ENCODE measurements around the gene TICRR.

DNA sequence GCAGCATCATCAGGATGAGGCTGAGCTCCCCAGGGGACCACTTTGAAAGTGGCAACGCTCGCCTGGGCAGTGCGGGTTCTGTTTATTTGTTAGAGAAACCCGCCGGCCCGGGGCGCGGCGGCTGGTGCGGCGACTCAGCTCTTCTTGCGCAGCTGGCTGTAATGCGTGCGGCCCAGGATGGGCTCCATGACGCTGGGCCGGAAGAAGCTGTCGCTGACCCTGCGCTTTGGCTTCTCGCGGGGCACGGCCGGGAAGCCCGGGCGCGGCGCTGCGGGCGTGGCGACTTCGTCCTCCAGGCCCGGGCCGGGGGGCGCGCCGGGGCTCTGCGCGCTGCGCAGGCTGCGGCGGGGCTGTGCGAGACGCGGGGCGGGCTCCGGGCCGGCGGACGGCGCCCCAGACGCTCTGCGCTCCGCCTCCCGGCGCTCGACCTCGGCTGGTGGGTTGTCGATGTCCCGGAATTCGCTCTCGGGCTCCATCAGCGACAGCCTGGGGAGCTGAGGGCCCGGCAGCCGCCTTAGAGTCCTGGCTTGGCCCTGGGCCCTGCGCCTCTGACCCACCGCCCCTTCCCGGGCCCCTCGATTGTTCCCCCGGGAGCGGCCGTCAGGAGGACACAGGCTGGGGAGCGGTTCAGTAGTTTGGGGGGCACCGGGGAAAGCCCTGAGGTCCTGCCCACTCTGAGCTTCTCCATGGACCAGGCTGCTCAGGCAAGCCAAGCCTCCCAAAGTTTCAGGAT is 90.3 kb downstream of the TICRR start:
- TF ChIP-seq, protein P1, sequence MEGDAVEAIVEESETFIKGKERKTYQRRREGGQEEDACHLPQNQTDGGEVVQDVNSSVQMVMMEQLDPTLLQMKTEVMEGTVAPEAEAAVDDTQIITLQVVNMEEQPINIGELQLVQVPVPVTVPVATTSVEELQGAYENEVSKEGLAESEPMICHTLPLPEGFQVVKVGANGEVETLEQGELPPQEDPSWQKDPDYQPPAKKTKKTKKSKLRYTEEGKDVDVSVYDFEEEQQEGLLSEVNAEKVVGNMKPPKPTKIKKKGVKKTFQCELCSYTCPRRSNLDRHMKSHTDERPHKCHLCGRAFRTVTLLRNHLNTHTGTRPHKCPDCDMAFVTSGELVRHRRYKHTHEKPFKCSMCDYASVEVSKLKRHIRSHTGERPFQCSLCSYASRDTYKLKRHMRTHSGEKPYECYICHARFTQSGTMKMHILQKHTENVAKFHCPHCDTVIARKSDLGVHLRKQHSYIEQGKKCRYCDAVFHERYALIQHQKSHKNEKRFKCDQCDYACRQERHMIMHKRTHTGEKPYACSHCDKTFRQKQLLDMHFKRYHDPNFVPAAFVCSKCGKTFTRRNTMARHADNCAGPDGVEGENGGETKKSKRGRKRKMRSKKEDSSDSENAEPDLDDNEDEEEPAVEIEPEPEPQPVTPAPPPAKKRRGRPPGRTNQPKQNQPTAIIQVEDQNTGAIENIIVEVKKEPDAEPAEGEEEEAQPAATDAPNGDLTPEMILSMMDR (IDR thresholded peaks at IDR 0.05; ENCODE audit: low read depth, low read length, missing input control): no peak
- no peak for TF ChIP-seq NR2F2 (IDR thresholded peaks at IDR 0.05)
- TF ChIP-seq RXRA (IDR thresholded peaks at IDR 0.05): no peak
- TF ChIP-seq, protein P2, sequence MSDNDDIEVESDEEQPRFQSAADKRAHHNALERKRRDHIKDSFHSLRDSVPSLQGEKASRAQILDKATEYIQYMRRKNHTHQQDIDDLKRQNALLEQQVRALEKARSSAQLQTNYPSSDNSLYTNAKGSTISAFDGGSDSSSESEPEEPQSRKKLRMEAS (IDR thresholded peaks at IDR 0.05): no peak
- TF ChIP-seq, protein P3, sequence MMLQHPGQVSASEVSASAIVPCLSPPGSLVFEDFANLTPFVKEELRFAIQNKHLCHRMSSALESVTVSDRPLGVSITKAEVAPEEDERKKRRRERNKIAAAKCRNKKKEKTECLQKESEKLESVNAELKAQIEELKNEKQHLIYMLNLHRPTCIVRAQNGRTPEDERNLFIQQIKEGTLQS (IDR thresholded peaks at IDR 0.05): no peak

Data from liver (tissue), 3 donors.